ENCODE measurements around the gene PKNOX2.

The PKNOX2 gene

GRCh38 chr11:125263268-125263790 lies 98.8 kb downstream of the PKNOX2 start:
- DNase-seq (ENCODE audit: low read depth), result peak; percentile 68

GRCh38 chr11:125264100-125265022 lies 99.8 kb downstream of the PKNOX2 start:
- DNase-seq (ENCODE audit: low read depth), result no peak

GRCh38 chr11:125267548-125267947 lies 103.0 kb downstream of the PKNOX2 start:
- DNase-seq (ENCODE audit: low read depth), result no peak

- no peak for DNase-seq (ENCODE audit: low read depth)
These were observed 104.1 kb downstream of the PKNOX2 start for GRCh38 chr11:125268611-125269010.

GRCh38 chr11:125270106-125270505 lies 105.6 kb downstream of the PKNOX2 start:
- DNase-seq (ENCODE audit: low read depth), result no peak

- DNase-seq (ENCODE audit: low read depth), result no peak
These were observed 106.2 kb downstream of the PKNOX2 start for GRCh38 chr11:125270711-125271110.

GRCh38 chr11:125271483-125272091 lies 107.0 kb downstream of the PKNOX2 start:
- DNase-seq (ENCODE audit: low read depth), result no peak

GRCh38 chr11:125272092-125272491 lies 107.5 kb downstream of the PKNOX2 start:
- DNase-seq (ENCODE audit: low read depth), result no peak

GRCh38 chr11:125272821-125273220 lies 108.3 kb downstream of the PKNOX2 start:
- no peak for DNase-seq (ENCODE audit: low read depth)

- no peak for DNase-seq (ENCODE audit: low read depth)
These were observed 109.0 kb downstream of the PKNOX2 start for GRCh38 chr11:125273519-125274000.

GRCh38 chr11:125274309-125274708 lies 109.8 kb downstream of the PKNOX2 start:
- DNase-seq (ENCODE audit: low read depth), result no peak

- DNase-seq (ENCODE audit: low read depth), result no peak
These were observed 110.2 kb downstream of the PKNOX2 start for GRCh38 chr11:125274774-125275173.

- no peak for DNase-seq (ENCODE audit: low read depth)
These were observed 111.5 kb downstream of the PKNOX2 start for GRCh38 chr11:125275905-125276618.

- no peak for DNase-seq (ENCODE audit: low read depth)
These were observed 112.0 kb downstream of the PKNOX2 start for GRCh38 chr11:125276619-125276976.

GRCh38 chr11:125279676-125280418 lies 115.3 kb downstream of the PKNOX2 start:
- DNase-seq (ENCODE audit: low read depth), result no peak

- DNase-seq (ENCODE audit: low read depth), result no peak
These were observed 116.1 kb downstream of the PKNOX2 start for GRCh38 chr11:125280646-125281045.

- no peak for DNase-seq (ENCODE audit: low read depth)
These were observed 117.5 kb downstream of the PKNOX2 start for GRCh38 chr11:125281831-125282595.

- DNase-seq (ENCODE audit: low read depth), result no peak
These were observed 118.0 kb downstream of the PKNOX2 start for GRCh38 chr11:125282596-125282914.

- DNase-seq (ENCODE audit: low read depth), result no peak
These were observed 119.8 kb downstream of the PKNOX2 start for GRCh38 chr11:125284245-125284850.

GRCh38 chr11:125285844-125286243 lies 121.3 kb downstream of the PKNOX2 start:
- no peak for DNase-seq (ENCODE audit: low read depth)

GRCh38 chr11:125286486-125286885 lies 121.9 kb downstream of the PKNOX2 start:
- DNase-seq (ENCODE audit: low read depth), result no peak

Data from fibroblast of gingiva (primary cell).